Ovary (tissue), 9 donors: ENCODE results near the gene LMBR1. TPM values are rescaled to one million over a fixed set of nuclear protein-coding genes. Genes with fewer than 3 reads are reported as not detected.

ENCODE experiments used
- DNase-seq, 5 donors: peaks; one replicate each; pipeline ENCODE4 v3.0.0-alpha.2; 2019 to 2020
- H3K27ac ChIP-seq, 2 donors: fragments of 200-600 bp; one replicate each; pipeline versions ENCODE4 v1.5.1 to v1.8.0; 2019 to 2022
- H3K27me3 ChIP-seq: fragments of 200-600 bp; one replicate; pipeline ENCODE4 v1.8.0; 2022
- H3K36me3 ChIP-seq: fragments of 200-600 bp; sonication (generic); one replicate; pipeline ENCODE4 v1.5.1; 2019
- H3K4me1 ChIP-seq: one replicate; pipeline ENCODE4 v1.8.1; 2013; ENCODE audit warnings: mild to moderate bottlenecking, moderate library complexity; ENCODE audit not compliant: insufficient read depth
- H3K4me3 ChIP-seq: fragments of 200-600 bp; sonication (generic); one replicate; pipeline ENCODE4 v1.5.1; 2017
- H3K9me3 ChIP-seq, 2 donors: fragments of 200-600 bp in 1 of 2; sonication (generic) in 1 of 2; one replicate each; pipeline versions ENCODE4 v1.5.1 to v1.8.1; 2013 to 2019; ENCODE audit warnings: mild to moderate bottlenecking in 1 of 2, moderate library complexity in 1 of 2
- CTCF ChIP-seq, 3 donors: fragments of 450-650 bp in 2 of 3; fragments of 200-600 bp in 1 of 3; IDR thresholded peaks; one replicate each; pipeline versions ENCODE4 v1.5.1 to v1.8.0; 2016 to 2022; ENCODE audit warnings: antibody characterized with exemption in 3 of 3, mild to moderate bottlenecking in 1 of 3
- EP300 ChIP-seq: sonication (generic); formaldehyde crosslinking; IDR thresholded peaks from one replicate; pipeline ENCODE4 v1.6.1; 2017; ENCODE audit warnings: antibody characterized with exemption
- POLR2A ChIP-seq: fragments of 450-650 bp; IDR thresholded peaks from one replicate; pipeline ENCODE4 v1.6.1; 2017; ENCODE audit warnings: antibody characterized with exemption, mild to moderate bottlenecking, moderate library complexity
- WGBS, 3 donors: extraction: QIAGEN DNeasy Blood & Tissue Kit in 1 of 3; methylation state at CpG; one replicate each; pipeline versions ENCODE4 v1.1.5 to v1.1.7; 2013 to 2017; 5-methylcytosine and 5-hydroxymethylcytosine counted together
- intact Hi-C, 4 donors: fragments of 100-400 bp; cut with DNase I; formaldehyde crosslinking; loops; one replicate each; pipeline versions ENCODE4 v1.11.0 to v1.15.1; 2022 to 2023
- polyA plus RNA-seq, 2 donors: library from polyadenylated mRNA; stranded (reverse); fragments of 200-250 nt in 1 of 2; fragments of 350-450 nt in 1 of 2; fragmentation: Illumina TruSeq in 1 of 2; extraction: RNeasy Lipid Tissue Mini Kit (QIAGEN cat#74804) in 1 of 2; gene quantifications; one replicate each; pipeline ENCODE4 v1.2.3, GENCODE V29; 2013 to 2014
- total RNA-seq, 7 donors: library from RNA; depleted of rRNA in 2 of 7; stranded (reverse); fragments of >200 nt in 2 of 7; fragmentation: NEBNext Ultra II Directional in 3 of 7; extraction: Animal tissue kit (Norgen Biotek cat#: 25700) in 3 of 7; gene quantifications; one replicate each; pipeline versions ENCODE4 v1.1.0 to v1.2.4, GENCODE V29; 2016 to 2023
- donor health status: DM: no; HTN: no; CAD: no; lungs with moderate emphysema.
- donor health status: DM: no; HTN: no; CAD: no.
- donor health status: Bipolar disorder and iron deficiency.
- donor health status: DM: yes; HTN: yes; CAD: no.
- donor health status: DM: no; HTN: no; CAD: no.
- donor health status: DM: yes; HTN: yes; CAD: no.

Gene LMBR1
- total and polyA plus RNA-seq, 9 donors = 20.0 to 77.1 (median 54.2) TPM

- WGBS, 3 donors = 46 to 73% (median 56%) methylated on average over 1 of the region's 1 CpG
- no peak overlapping the region for H3K4me3 ChIP-seq
- no peak overlapping the region for H3K27ac ChIP-seq
- no peaks in the 10 kb centered on the region for H3K27me3 ChIP-seq
- no peaks in the 10 kb centered on the region for H3K9me3 ChIP-seq
- intact Hi-C loops = no loop called here
- no peak for DNase-seq
- H3K4me1 ChIP-seq = no peaks in the 10 kb centered on the region
- no peaks in the 10 kb centered on the region for H3K36me3 ChIP-seq
- TF ChIP-seq POLR2A (no peak), CTCF (IDR thresholded peaks at IDR 0.05) (no peak), EP300 (no peak)
Observed at GRCh38 chr7:156746891-156747290, 146.1 kb downstream of the LMBR1 start.

DNA sequence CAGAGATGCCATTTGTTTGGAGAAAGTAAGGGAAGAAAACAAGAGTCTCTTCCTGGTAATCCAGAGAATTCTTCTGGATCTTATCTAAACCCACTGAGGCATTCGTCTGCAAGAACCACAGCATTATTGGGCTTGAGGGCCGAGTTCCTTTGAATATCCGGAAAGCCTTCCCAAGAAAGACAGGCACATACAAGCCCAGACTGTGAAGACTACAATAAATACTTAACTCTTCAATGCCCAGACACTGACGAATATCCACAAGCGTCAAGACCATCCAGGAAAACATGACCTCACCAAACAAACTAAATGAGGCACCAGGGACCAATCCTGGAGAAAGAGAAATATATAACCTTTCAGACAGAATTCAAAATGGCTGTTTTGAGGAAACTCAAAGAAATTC is 153.4 kb downstream of the LMBR1 start:
- intact Hi-C loops = no loop called here
- Histone ChIP-seq H3K9me3 (no peaks in the 10 kb centered on the region), H3K27ac (no peak overlapping the region), H3K4me1 (no peaks in the 10 kb centered on the region), H3K36me3 (no peaks in the 10 kb centered on the region), H3K4me3 (no peak overlapping the region), H3K27me3 (no peaks in the 10 kb centered on the region)
- WGBS, 3 donors = 81 to 85% (median 84%) methylated on average over 5 of the region's 5 CpGs
- no peak for DNase-seq
- no peak for TF ChIP-seq CTCF (IDR thresholded peaks at IDR 0.05)
- no peak for TF ChIP-seq POLR2A
- no peak for TF ChIP-seq EP300

DNA sequence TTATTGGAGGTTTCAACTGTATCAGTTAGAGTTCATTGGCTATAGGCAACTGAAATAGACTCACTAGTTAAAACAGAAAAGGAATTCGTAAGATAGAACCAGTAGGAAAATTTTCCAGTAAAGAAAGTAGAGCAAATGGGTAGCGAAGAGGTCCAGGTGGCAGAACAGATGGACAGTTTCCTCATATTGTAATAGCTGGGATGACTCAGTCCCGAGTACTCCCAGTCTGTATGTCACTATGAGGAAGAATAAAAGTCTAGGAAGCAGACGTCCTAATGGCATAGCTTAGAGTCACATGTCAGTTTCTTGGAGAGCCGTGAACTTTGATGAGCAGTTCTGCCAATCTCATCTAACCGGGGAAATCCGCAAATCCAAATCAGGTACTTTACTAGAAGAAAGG is 157.1 kb downstream of the LMBR1 start:
- TF ChIP-seq CTCF (IDR thresholded peaks at IDR 0.05) (no peak), EP300 (no peak)
- Histone ChIP-seq H3K4me1 (no peaks in the 10 kb centered on the region), H3K36me3 (no peaks in the 10 kb centered on the region), H3K9me3 (no peaks in the 10 kb centered on the region), H3K27me3 (no peaks in the 10 kb centered on the region), H3K27ac (no peak overlapping the region), H3K4me3 (no peak overlapping the region)
- DNase-seq = no peak
- 93 to 94% (median 94%) methylated on average over 7 of the region's 7 CpGs for WGBS, 3 donors
- intact Hi-C loops = no loop called here

DNA sequence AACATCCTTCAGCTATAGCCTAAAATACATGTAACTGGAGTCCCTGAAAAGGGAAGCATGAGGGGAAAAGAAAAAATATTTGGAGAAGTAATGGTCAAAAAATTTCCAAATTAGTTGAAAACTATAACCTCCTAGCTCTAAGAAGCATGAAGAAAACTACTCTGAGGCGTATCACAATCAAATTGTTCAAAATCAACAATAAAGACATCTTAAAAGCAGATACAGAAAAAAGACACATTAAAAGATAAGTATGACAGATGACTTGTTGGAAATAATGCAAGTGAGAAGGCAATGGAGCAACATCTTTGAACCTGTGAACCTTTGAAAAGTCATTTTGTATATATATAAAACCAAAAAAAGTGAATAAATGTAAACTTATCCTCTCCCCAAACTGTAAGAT is 159.3 kb downstream of the LMBR1 start:
- no peak for DNase-seq
- H3K4me3 ChIP-seq = no peak overlapping the region
- no peaks in the 10 kb centered on the region for H3K4me1 ChIP-seq
- H3K36me3 ChIP-seq = no peaks in the 10 kb centered on the region
- H3K9me3 ChIP-seq = no peaks in the 10 kb centered on the region
- H3K27ac ChIP-seq = no peak overlapping the region
- TF ChIP-seq CTCF (IDR thresholded peaks at IDR 0.05) (no peak), POLR2A (no peak), EP300 (no peak)
- 44 to 97% (median 97%) methylated on average over 1 of the region's 1 CpG for WGBS, 3 donors
- no peaks in the 10 kb centered on the region for H3K27me3 ChIP-seq
- intact Hi-C loops = no loop called here

- no peaks in the 10 kb centered on the region for H3K9me3 ChIP-seq
- H3K36me3 ChIP-seq = no peaks in the 10 kb centered on the region
- 87 to 93% (median 93%) methylated on average over 4 of the region's 4 CpGs for WGBS, 3 donors
Observed at GRCh38 chr7:156732091-156732625, 160.8 kb downstream of the LMBR1 start.

More at GRCh38 chr7:156732091-156732625, 160.8 kb downstream of the LMBR1 start:
- Histone ChIP-seq H3K4me1 (no peaks in the 10 kb centered on the region), H3K27me3 (no peaks in the 10 kb centered on the region), H3K4me3 (no peak overlapping the region), H3K27ac (no peak overlapping the region)
- intact Hi-C loops = no loop called here
- DNase-seq = no peak
- TF ChIP-seq CTCF (IDR thresholded peaks at IDR 0.05) = no peak
- TF ChIP-seq EP300 = no peak
- TF ChIP-seq POLR2A = no peak
